GM18907 (cell line): ENCODE data around the gene APC2.
A peak's percentile ranks its signal among the peaks of the same experiment; 100 is the strongest.
"Not testable (repeated sequence)": the region's sequence is repeated elsewhere in the genome, so short reads cannot be mapped to it uniquely, and the experiment has no call there.

ENCODE experiments used
- ATAC-seq: cut with Tn5 transposase; IDR thresholded peaks from one replicate; pipeline ENCODE4 v1.9.1; 2021; ENCODE audit warnings: mild to moderate bottlenecking, moderate library complexity; ENCODE audit not compliant: unreplicated experiment

The APC2 gene

GRCh38 chr19:1494115-1494815, 44.3 kb downstream of the APC2 start:
- ATAC-seq: no peak

- ATAC-seq: no peak
Observed at GRCh38 chr19:1495051-1495798, 45.3 kb downstream of the APC2 start.

GRCh38 chr19:1495799-1496713, 46.1 kb downstream of the APC2 start:
- no peak for ATAC-seq

GRCh38 chr19:1496714-1497577, 47.0 kb downstream of the APC2 start:
- ATAC-seq: no peak

- ATAC-seq: no peak
Observed at GRCh38 chr19:1497578-1498235, 47.8 kb downstream of the APC2 start.

GRCh38 chr19:1499231-1499630, 49.3 kb downstream of the APC2 start:
- ATAC-seq: not testable (repeated sequence)

GRCh38 chr19:1501200-1501595, 51.3 kb downstream of the APC2 start:
- ATAC-seq: no peak

- ATAC-seq: no peak
Observed at GRCh38 chr19:1502433-1503088, 52.6 kb downstream of the APC2 start.

- no peak for ATAC-seq
Observed at GRCh38 chr19:1503089-1503924, 53.4 kb downstream of the APC2 start.

- no peak for ATAC-seq
Observed at GRCh38 chr19:1503925-1504773, 54.2 kb downstream of the APC2 start.

GRCh38 chr19:1505012-1505411, 55.1 kb downstream of the APC2 start:
- ATAC-seq: no peak

GRCh38 chr19:1505991-1506881, 56.3 kb downstream of the APC2 start:
- no peak for ATAC-seq

- ATAC-seq: no peak
Observed at GRCh38 chr19:1507192-1507660, 57.3 kb downstream of the APC2 start.

- ATAC-seq: peak; percentile 55
Observed at GRCh38 chr19:1507763-1508506, 58.0 kb downstream of the APC2 start.

- no peak for ATAC-seq
Observed at GRCh38 chr19:1508507-1508856, 58.6 kb downstream of the APC2 start.
